GM12874 (cell line): ENCODE data around the gene SLC25A3.

ENCODE experiments used
- CTCF ChIP-seq: IDR thresholded peaks from 2 replicates; pipeline ENCODE4 v1.5.1; 2011; ENCODE audit warnings: low read depth, mild to moderate bottlenecking, control low read depth, low read length, moderate library complexity; ENCODE audit not compliant: insufficient read depth

Gene SLC25A3

DNA sequence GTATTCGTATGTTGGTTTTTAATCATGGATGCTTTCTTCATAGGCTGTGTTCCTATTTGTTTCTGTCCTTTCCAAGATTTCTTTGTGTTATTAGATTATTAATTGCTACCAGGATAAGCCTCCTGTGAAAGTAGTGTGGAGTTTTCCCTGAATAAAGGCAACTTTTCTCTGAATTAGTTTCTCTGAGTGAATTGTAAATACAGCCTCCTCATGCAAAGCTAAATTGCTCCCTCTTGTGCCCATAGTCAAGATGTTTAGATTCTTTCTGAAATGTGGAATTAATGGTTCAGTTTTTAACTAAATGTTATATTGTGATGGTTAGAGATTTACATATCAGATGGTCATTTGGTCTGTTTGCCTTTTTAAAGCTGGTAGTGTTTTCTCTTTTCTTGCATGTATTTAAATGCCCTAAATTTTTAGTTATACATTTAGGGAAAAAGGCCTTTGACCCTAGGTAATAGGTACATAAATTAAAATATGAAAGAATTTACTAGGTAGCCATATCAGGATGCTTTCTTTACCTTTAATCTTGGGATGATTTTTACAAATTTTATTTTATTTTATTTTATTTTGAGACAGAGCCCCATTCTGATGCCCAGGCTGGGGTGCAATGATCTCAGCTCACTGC lies 60.5 kb downstream of the SLC25A3 start:
- TF ChIP-seq CTCF = peak; percentile 26; the same call in 1 of the 2 replicates
